GM12878 (cell line): ENCODE measurements around the gene FOXK1. TPM values are rescaled to one million over a fixed set of nuclear protein-coding genes. Genes with fewer than 3 reads are reported as not detected.
A peak's percentile ranks its signal among the peaks of the same experiment; 100 is the strongest.

Experiments
- ASH2L ChIP-seq: fragments of 300-600, 200-600 bp; sonication (generic); IDR thresholded peaks from 2 replicates; pipeline ENCODE4 v1.6.1; 2017; ENCODE audit warnings: low read depth, mild to moderate bottlenecking, borderline replicate concordance
- CHD1 ChIP-seq: IDR thresholded peaks from 2 replicates; pipeline ENCODE4 v1.6.1; 2012; ENCODE audit warnings: low read depth, low read length, improper control_type of control experiment
- CHD2 ChIP-seq: IDR thresholded peaks from 2 replicates; pipeline ENCODE4 v1.6.1; 2011; ENCODE audit warnings: low read depth, low read length, improper control_type of control experiment, borderline replicate concordance
- DPF2 ChIP-seq: fragments of 450-650 bp; IDR thresholded peaks from 2 replicates; pipeline ENCODE4 v1.6.1; 2017; ENCODE audit warnings: mild to moderate bottlenecking
- EP300 ChIP-seq, 2 experiments: fragments of 150-350 bp in 1 of 2; IDR thresholded peaks; 2 replicates each; pipeline ENCODE4 v1.6.1; 2011 to 2012; ENCODE audit warnings: low read depth in 2 of 2, low read length in 2 of 2, borderline replicate concordance in 1 of 2, improper control_type of control experiment in 1 of 2, inconsistent platforms in 1 of 2; ENCODE audit not compliant: control insufficient read depth in 1 of 2
- JUND ChIP-seq: IDR thresholded peaks from 2 replicates; pipeline ENCODE4 v1.6.1; 2012; ENCODE audit warnings: low read depth, mild to moderate bottlenecking, low read length, improper control_type of control experiment, moderate library complexity
- PAX5 ChIP-seq: IDR thresholded peaks from 2 replicates; pipeline ENCODE4 v1.6.1; 2011; ENCODE audit warnings: low read depth, low read length, borderline replicate concordance
- POLR2AphosphoS5 ChIP-seq: IDR thresholded peaks from 2 replicates; pipeline ENCODE4 v1.6.1; 2011; ENCODE audit warnings: mild to moderate bottlenecking, low read length, inconsistent platforms
- SIN3A ChIP-seq: IDR thresholded peaks from 2 replicates; pipeline ENCODE4 v1.6.1; 2012; ENCODE audit warnings: low read depth, low read length, improper control_type of control experiment
- SMAD5 ChIP-seq: IDR thresholded peaks from 2 replicates; pipeline ENCODE4 v1.6.1; 2016; ENCODE audit warnings: antibody characterized with exemption, low read depth
- SUPT20H ChIP-seq: IDR thresholded peaks from 2 replicates; pipeline ENCODE4 v1.6.1; 2011; ENCODE audit warnings: low read depth, mild to moderate bottlenecking, low read length, moderate library complexity, borderline replicate concordance; ENCODE audit not compliant: control insufficient read depth
- TARDBP ChIP-seq: IDR thresholded peaks from 2 replicates; pipeline ENCODE4 v1.6.1; 2016; ENCODE audit warnings: borderline replicate concordance
- ZNF207 ChIP-seq: fragments of 450-650 bp; IDR thresholded peaks from 2 replicates; pipeline ENCODE4 v1.6.1; 2014; ENCODE audit warnings: antibody characterized with exemption, mild to moderate bottlenecking, borderline replicate concordance
- polyA plus RNA-seq, 11 experiments: library from polyadenylated mRNA; depleted of rRNA in 4 of 11; unstranded in 6 of 11; stranded (reverse) in 5 of 11; fragments of >200 nt; fragmentation: Nextera tagmentation in 4 of 11; fragmentation: Illumina TruSeq in 1 of 11; extraction: Ambion mirVana in 4 of 11; extraction: Trizol in 1 of 11; gene quantifications; 1 replicate in 1 of 11; 2 replicates in 10 of 11; pipeline versions ENCODE4 v1.2.1 to v1.2.3, GENCODE V29; 2011 to 2016; ENCODE audit warnings: inconsistent platforms in 2 of 11, missing spikeins in 2 of 11, low read depth in 1 of 11
- total RNA-seq, 4 experiments: library from RNA; depleted of rRNA in 3 of 4; stranded (reverse); fragments of >200 nt in 3 of 4; fragmentation: Illumina TruSeq in 1 of 4; extraction: Trizol in 1 of 4; gene quantifications; 2 replicates each; pipeline versions ENCODE4 v1.2.1 to v1.2.3, GENCODE V29; 2013 to 2021
- TF ChIP-seq, protein P1 (sequence below): fragments of 450-650 bp; IDR thresholded peaks from 2 replicates; pipeline ENCODE4 v1.6.1; 2017; ENCODE audit warnings: low read depth, mild to moderate bottlenecking, moderate library complexity
- TF ChIP-seq, protein P2 (sequence below): fragments of 450-650 bp; IDR thresholded peaks from 2 replicates; pipeline ENCODE4 v1.6.1; 2017; ENCODE audit warnings: mild to moderate bottlenecking, moderate library complexity
- TF ChIP-seq, protein P3 (sequence below): IDR thresholded peaks from 2 replicates; pipeline ENCODE4 v1.6.1; 2011; ENCODE audit warnings: low read depth, mild to moderate bottlenecking, low read length, moderate library complexity, borderline replicate concordance; ENCODE audit errors: extremely low read depth
- TF ChIP-seq, protein P4 (sequence below): IDR thresholded peaks from 2 replicates; pipeline ENCODE4 v1.6.1; 2011; ENCODE audit warnings: borderline replicate concordance, low read depth, mild to moderate bottlenecking, moderate library complexity, mixed read lengths, low read length; ENCODE audit not compliant: insufficient read depth; ENCODE audit errors: extremely low read length
- TF ChIP-seq, protein P5 (sequence below): fragments of 450-650 bp; formaldehyde crosslinking; IDR thresholded peaks from 2 replicates; pipeline ENCODE4 v1.4.0; 2022; ENCODE audit warnings: mild to moderate bottlenecking, moderate library complexity

The FOXK1 gene
- total and polyA plus RNA-seq, 10 of the 15 experiments (the other 5 are each of a cell fraction or from before 2014, with no cell fraction given): 0.24 to 31.8 (median 4.5) TPM

DNA sequence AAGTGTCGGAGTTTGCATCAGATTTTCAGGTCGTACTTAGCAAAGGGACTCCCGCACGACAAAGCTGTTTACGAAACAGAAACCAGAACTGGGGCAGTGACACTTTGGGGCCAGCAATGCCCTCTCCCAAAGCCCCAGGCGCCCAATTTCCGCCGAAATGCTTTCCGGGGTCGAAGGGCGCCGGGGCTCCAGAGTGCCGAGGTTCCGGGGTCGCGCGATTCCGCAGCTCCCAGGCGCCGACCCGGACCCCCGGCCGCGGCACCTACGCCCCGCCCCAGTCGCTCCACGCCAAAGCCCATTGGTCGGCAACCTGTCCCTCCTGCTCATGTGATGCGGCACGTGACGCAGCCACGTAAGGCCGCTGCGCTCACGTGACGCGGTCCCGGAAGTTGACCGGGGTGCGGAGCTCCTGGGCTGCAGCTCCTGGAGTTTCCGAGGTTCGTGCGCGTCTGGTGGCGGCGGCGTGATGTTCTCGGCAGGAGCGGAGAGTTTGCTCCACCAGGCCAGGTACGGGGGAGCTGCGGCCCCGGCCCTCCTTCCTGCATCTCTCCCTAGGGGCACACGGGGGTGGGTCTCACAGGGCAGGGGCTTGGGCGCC is 93.3 kb downstream of the FOXK1 start, which contains the start of gene AP5Z1 (continued):
- TF ChIP-seq, protein P1, sequence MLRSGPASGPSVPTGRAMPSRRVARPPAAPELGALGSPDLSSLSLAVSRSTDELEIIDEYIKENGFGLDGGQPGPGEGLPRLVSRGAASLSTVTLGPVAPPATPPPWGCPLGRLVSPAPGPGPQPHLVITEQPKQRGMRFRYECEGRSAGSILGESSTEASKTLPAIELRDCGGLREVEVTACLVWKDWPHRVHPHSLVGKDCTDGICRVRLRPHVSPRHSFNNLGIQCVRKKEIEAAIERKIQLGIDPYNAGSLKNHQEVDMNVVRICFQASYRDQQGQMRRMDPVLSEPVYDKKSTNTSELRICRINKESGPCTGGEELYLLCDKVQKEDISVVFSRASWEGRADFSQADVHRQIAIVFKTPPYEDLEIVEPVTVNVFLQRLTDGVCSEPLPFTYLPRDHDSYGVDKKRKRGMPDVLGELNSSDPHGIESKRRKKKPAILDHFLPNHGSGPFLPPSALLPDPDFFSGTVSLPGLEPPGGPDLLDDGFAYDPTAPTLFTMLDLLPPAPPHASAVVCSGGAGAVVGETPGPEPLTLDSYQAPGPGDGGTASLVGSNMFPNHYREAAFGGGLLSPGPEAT: peak; percentile 85
- TF ChIP-seq, protein P2, sequence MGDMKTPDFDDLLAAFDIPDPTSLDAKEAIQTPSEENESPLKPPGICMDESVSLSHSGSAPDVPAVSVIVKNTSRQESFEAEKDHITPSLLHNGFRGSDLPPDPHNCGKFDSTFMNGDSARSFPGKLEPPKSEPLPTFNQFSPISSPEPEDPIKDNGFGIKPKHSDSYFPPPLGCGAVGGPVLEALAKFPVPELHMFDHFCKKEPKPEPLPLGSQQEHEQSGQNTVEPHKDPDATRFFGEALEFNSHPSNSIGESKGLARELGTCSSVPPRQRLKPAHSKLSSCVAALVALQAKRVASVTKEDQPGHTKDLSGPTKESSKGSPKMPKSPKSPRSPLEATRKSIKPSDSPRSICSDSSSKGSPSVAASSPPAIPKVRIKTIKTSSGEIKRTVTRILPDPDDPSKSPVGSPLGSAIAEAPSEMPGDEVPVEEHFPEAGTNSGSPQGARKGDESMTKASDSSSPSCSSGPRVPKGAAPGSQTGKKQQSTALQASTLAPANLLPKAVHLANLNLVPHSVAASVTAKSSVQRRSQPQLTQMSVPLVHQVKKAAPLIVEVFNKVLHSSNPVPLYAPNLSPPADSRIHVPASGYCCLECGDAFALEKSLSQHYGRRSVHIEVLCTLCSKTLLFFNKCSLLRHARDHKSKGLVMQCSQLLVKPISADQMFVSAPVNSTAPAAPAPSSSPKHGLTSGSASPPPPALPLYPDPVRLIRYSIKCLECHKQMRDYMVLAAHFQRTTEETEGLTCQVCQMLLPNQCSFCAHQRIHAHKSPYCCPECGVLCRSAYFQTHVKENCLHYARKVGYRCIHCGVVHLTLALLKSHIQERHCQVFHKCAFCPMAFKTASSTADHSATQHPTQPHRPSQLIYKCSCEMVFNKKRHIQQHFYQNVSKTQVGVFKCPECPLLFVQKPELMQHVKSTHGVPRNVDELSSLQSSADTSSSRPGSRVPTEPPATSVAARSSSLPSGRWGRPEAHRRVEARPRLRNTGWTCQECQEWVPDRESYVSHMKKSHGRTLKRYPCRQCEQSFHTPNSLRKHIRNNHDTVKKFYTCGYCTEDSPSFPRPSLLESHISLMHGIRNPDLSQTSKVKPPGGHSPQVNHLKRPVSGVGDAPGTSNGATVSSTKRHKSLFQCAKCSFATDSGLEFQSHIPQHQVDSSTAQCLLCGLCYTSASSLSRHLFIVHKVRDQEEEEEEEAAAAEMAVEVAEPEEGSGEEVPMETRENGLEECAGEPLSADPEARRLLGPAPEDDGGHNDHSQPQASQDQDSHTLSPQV: no peak
- TF ChIP-seq CHD2 (peak; percentile 56), DPF2 (peak; percentile 92), ZNF207 (peak; percentile 36; the same call in 1 of the 2 replicates), ASH2L (peak; percentile 99; the same call in 1 of the 2 replicates), PAX5 (peak; percentile 93), CHD1 (0 out of 2 replicates have a peak, but pooled peaks have one; percentile 27), POLR2AphosphoS5 (peak; percentile 86), TARDBP (no peak; the same call in 1 of the 2 replicates), JUND (no peak), SUPT20H (no peak), SIN3A (peak; percentile 95), SMAD5 (0 out of 2 replicates have a peak, but pooled peaks have one; percentile 29), EP300 (IDR thresholded peaks at IDR 0.05; ENCODE audit: borderline replicate concordance in 1 of 2, control insufficient read depth in 1 of 2, low read depth in 2 of 2, low read length in 2 of 2) (0 out of 4 replicates have a peak, but pooled peaks of 1 of the 2 experiments have one; percentile 8)
- TF ChIP-seq, protein P3, sequence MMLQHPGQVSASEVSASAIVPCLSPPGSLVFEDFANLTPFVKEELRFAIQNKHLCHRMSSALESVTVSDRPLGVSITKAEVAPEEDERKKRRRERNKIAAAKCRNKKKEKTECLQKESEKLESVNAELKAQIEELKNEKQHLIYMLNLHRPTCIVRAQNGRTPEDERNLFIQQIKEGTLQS: peak; percentile 100
- TF ChIP-seq, protein P4, sequence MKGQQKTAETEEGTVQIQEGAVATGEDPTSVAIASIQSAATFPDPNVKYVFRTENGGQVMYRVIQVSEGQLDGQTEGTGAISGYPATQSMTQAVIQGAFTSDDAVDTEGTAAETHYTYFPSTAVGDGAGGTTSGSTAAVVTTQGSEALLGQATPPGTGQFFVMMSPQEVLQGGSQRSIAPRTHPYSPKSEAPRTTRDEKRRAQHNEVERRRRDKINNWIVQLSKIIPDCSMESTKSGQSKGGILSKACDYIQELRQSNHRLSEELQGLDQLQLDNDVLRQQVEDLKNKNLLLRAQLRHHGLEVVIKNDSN: peak; percentile 100
- TF ChIP-seq, protein P5, sequence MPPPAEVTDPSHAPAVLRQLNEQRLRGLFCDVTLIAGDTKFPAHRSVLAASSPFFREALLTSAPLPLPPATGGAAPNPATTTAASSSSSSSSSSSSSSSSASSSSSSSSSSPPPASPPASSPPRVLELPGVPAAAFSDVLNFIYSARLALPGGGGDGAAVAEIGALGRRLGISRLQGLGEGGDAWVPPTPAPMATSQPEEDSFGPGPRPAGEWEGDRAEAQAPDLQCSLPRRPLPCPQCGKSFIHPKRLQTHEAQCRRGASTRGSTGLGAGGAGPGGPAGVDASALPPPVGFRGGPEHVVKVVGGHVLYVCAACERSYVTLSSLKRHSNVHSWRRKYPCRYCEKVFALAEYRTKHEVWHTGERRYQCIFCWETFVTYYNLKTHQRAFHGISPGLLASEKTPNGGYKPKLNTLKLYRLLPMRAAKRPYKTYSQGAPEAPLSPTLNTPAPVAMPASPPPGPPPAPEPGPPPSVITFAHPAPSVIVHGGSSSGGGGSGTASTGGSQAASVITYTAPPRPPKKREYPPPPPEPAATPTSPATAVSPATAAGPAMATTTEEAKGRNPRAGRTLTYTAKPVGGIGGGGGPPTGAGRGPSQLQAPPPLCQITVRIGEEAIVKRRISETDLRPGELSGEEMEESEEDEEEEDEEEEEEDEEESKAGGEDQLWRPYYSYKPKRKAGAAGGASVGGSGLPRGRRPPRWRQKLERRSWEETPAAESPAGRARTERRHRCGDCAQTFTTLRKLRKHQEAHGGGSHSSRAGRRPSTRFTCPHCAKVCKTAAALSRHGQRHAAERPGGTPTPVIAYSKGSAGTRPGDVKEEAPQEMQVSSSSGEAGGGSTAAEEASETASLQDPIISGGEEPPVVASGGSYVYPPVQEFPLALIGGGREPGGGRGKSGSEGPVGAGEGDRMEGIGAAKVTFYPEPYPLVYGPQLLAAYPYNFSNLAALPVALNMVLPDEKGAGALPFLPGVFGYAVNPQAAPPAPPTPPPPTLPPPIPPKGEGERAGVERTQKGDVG: 0 out of 2 replicates have a peak, but pooled peaks have one; percentile 65
